ENCODE measurements around the gene FAM25A.
"Not testable (repeated sequence)": the region's sequence is repeated elsewhere in the genome, so short reads cannot be mapped to it uniquely, and the experiment has no call there.

Gene FAM25A

GRCh38 chr10:86974484-86974883 lies 45.6 kb upstream of the FAM25A start:
- H3K4me2 ChIP-seq (ENCODE audit: low read depth, low read length): no peak overlapping the region
- TF ChIP-seq CTCF (IDR thresholded peaks at IDR 0.05; ENCODE audit: low read length) (no peak), EZH2 (optimal IDR thresholded peaks at IDR 0.05; ENCODE audit: low read depth, low read length) (no peak), EZH2phosphoT487 (IDR thresholded peaks at IDR 0.05; ENCODE audit: low read length) (no peak)
- no peaks in the 10 kb centered on the region for H3K9me2 ChIP-seq (replicated peaks; ENCODE audit: insufficient read depth, low read length)
- H4K20me1 ChIP-seq (ENCODE audit: insufficient read depth, low read length): no peaks in the 10 kb centered on the region
- no peaks in the 10 kb centered on the region for H3K36me3 ChIP-seq (replicated peaks; ENCODE audit: insufficient read depth, low read length)
- no peaks in the 10 kb centered on the region for H3K9me3 ChIP-seq (replicated peaks; ENCODE audit: insufficient read depth, low read length)
- no peaks in the 10 kb centered on the region for H3K79me2 ChIP-seq (ENCODE audit: low read length)
- no peaks in the 10 kb centered on the region for H3F3A ChIP-seq (ENCODE audit: insufficient read depth, low read length)
- H3K27me3 ChIP-seq (replicated peaks; ENCODE audit: insufficient read depth, low read length): no peaks in the 10 kb centered on the region
- H3K9ac ChIP-seq (ENCODE audit: low read length): no peak overlapping the region
- no peak overlapping the region for H2AFZ ChIP-seq (ENCODE audit: low read length)
- DNase-seq: no peak
- no peak overlapping the region for H3K27ac ChIP-seq (ENCODE audit: low read length)
- no peak overlapping the region for H3K4me3 ChIP-seq (ENCODE audit: low read length)
- H3K4me1 ChIP-seq (ENCODE audit: low read length): no peaks in the 10 kb centered on the region

- H3K4me1 ChIP-seq (ENCODE audit: low read length): no peaks in the 10 kb centered on the region
- no peaks in the 10 kb centered on the region for H3K79me2 ChIP-seq (ENCODE audit: low read length)
- no peak overlapping the region for H2AFZ ChIP-seq (ENCODE audit: low read length)
- no peaks in the 10 kb centered on the region for H4K20me1 ChIP-seq (ENCODE audit: insufficient read depth, low read length)
- no peaks in the 10 kb centered on the region for H3F3A ChIP-seq (ENCODE audit: insufficient read depth, low read length)
- no peak overlapping the region for H3K27ac ChIP-seq (ENCODE audit: low read length)
- H3K9me2 ChIP-seq (replicated peaks; ENCODE audit: insufficient read depth, low read length): no peaks in the 10 kb centered on the region
- DNase-seq: no peak
- no peaks in the 10 kb centered on the region for H3K9me3 ChIP-seq (replicated peaks; ENCODE audit: insufficient read depth, low read length)
- no peak overlapping the region for H3K4me2 ChIP-seq (ENCODE audit: low read depth, low read length)
- H3K9ac ChIP-seq (ENCODE audit: low read length): no peak overlapping the region
- H3K27me3 ChIP-seq (replicated peaks; ENCODE audit: insufficient read depth, low read length): no peaks in the 10 kb centered on the region
- H3K4me3 ChIP-seq (ENCODE audit: low read length): no peak overlapping the region
- no peaks in the 10 kb centered on the region for H3K36me3 ChIP-seq (replicated peaks; ENCODE audit: insufficient read depth, low read length)
- TF ChIP-seq CTCF (IDR thresholded peaks at IDR 0.05; ENCODE audit: low read length) (no peak), EZH2 (optimal IDR thresholded peaks at IDR 0.05; ENCODE audit: low read depth, low read length) (no peak), EZH2phosphoT487 (IDR thresholded peaks at IDR 0.05; ENCODE audit: low read length) (no peak)
Observed at GRCh38 chr10:86976362-86977056, 43.6 kb upstream of the FAM25A start.

GRCh38 chr10:86978457-86978856 lies 41.6 kb upstream of the FAM25A start:
- not testable (repeated sequence) for DNase-seq; H3K9ac ChIP-seq (ENCODE audit: low read length); H3K27me3 ChIP-seq (replicated peaks; ENCODE audit: insufficient read depth, low read length); H2AFZ ChIP-seq (ENCODE audit: low read length); H3K27ac ChIP-seq (ENCODE audit: low read length); H3K4me2 ChIP-seq (ENCODE audit: low read depth, low read length); H3F3A ChIP-seq (ENCODE audit: insufficient read depth, low read length); H3K4me1 ChIP-seq (ENCODE audit: low read length); H4K20me1 ChIP-seq (ENCODE audit: insufficient read depth, low read length); H3K36me3 ChIP-seq (replicated peaks; ENCODE audit: insufficient read depth, low read length); H3K9me2 ChIP-seq (replicated peaks; ENCODE audit: insufficient read depth, low read length); H3K9me3 ChIP-seq (replicated peaks; ENCODE audit: insufficient read depth, low read length); H3K4me3 ChIP-seq (ENCODE audit: low read length); H3K79me2 ChIP-seq (ENCODE audit: low read length)

- Histone ChIP-seq H3K79me2 (ENCODE audit: low read length) (no peaks in the 10 kb centered on the region), H3K9me3 (replicated peaks; ENCODE audit: insufficient read depth, low read length) (no peaks in the 10 kb centered on the region), H3K4me3 (ENCODE audit: low read length) (no peak overlapping the region), H3F3A (ENCODE audit: insufficient read depth, low read length) (no peaks in the 10 kb centered on the region), H3K9me2 (replicated peaks; ENCODE audit: insufficient read depth, low read length) (no peaks in the 10 kb centered on the region), H4K20me1 (ENCODE audit: insufficient read depth, low read length) (no peaks in the 10 kb centered on the region), H2AFZ (ENCODE audit: low read length) (no peak overlapping the region), H3K9ac (ENCODE audit: low read length) (no peak overlapping the region), H3K4me1 (ENCODE audit: low read length) (no peaks in the 10 kb centered on the region), H3K27me3 (replicated peaks; ENCODE audit: insufficient read depth, low read length) (no peaks in the 10 kb centered on the region), H3K27ac (ENCODE audit: low read length) (no peak overlapping the region), H3K4me2 (ENCODE audit: low read depth, low read length) (no peak overlapping the region), H3K36me3 (replicated peaks; ENCODE audit: insufficient read depth, low read length) (no peaks in the 10 kb centered on the region)
- TF ChIP-seq EZH2phosphoT487 (IDR thresholded peaks at IDR 0.05; ENCODE audit: low read length) (no peak), CTCF (IDR thresholded peaks at IDR 0.05; ENCODE audit: low read length) (no peak), EZH2 (optimal IDR thresholded peaks at IDR 0.05; ENCODE audit: low read depth, low read length) (no peak)
- no peak for DNase-seq
Observed at GRCh38 chr10:86979296-86979818, 40.7 kb upstream of the FAM25A start.
